Chondrocyte (in vitro differentiated cells): Measurements from ENCODE around the gene TNIP1. TPM values are rescaled to one million over a fixed set of nuclear protein-coding genes. Genes with fewer than 3 reads are reported as not detected.

Source experiments
- DNase-seq: peaks from one replicate; pipeline ENCODE4 v3.0.0; 2021; ENCODE audit warnings: mixed read lengths, low spot score
- H3K27ac Mint-ChIP-seq: one replicate; pipeline ENCODE4 v1.8.0; 2021; ENCODE audit warnings: mild to moderate bottlenecking, moderate library complexity, mixed read lengths; ENCODE audit not compliant: unreplicated experiment
- H3K27me3 Mint-ChIP-seq: 2 replicates; pipeline ENCODE4 v1.8.0; 2021; ENCODE audit warnings: low read depth, mixed read lengths
- H3K36me3 Mint-ChIP-seq: 2 replicates; pipeline ENCODE4 v1.8.0; 2021; ENCODE audit warnings: low read depth, mixed read lengths
- H3K4me1 Mint-ChIP-seq: 2 replicates; pipeline ENCODE4 v1.8.0; 2021; ENCODE audit warnings: low read depth, mild to moderate bottlenecking, mixed read lengths
- H3K4me3 Mint-ChIP-seq: one replicate; pipeline ENCODE4 v1.8.0; 2021; ENCODE audit warnings: mild to moderate bottlenecking, moderate library complexity, mixed read lengths; ENCODE audit not compliant: unreplicated experiment
- H3K9me3 Mint-ChIP-seq: 2 replicates; pipeline ENCODE4 v1.8.0; 2021; ENCODE audit warnings: low read depth, mixed read lengths
- total RNA-seq: library from RNA; stranded (reverse); gene quantifications from 3 replicates; pipeline ENCODE4 v1.2.1, GENCODE V29; 2021
- TF ChIP-seq, protein P1 (sequence below): fragments of 200-600 bp; sonication (generic); IDR thresholded peaks from 2 replicates; pipeline ENCODE4 v1.5.0; 2021; ENCODE audit warnings: antibody characterized with exemption, mild to moderate bottlenecking, moderate library complexity

TNIP1 gene
- total RNA-seq, 1 donor from 2014 or later, result 75.6 TPM

DNA sequence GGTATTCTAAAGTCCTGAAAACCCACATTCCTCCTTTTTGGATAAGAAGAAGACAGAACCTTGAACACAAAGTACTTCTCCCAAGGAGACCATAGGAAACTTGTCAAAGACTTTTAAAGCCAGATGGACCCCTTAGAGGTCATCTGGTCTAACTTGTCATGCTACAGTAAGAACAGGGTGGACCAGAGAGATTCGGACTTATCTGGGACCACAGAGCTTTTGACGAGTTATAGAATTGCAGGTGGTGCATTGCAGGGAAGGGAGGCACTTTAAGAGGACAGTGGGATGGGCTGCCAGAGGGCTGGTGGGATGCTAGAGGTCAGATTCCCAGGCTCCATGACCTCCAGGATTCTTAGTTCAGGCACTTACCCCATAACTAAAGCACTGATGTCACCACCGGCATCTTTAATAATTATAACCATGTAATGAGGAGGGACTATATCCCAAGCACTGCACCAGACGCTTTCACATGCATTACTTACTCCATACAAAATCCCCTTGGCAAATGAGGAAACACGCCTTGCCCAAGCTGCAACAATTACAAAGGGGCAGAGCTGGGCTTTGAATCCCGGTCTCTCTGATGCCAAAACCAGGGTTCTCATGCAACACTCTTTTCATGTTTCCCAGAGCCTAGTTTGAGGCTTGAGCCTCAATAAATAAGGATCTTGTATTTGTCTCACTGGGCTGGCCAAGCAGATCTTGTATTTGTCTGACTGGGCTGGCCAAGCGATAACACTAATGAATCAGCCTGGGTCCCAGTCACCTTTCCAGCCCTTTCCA is 73.2 kb downstream of the TNIP1 start:
- TF ChIP-seq, protein P1, sequence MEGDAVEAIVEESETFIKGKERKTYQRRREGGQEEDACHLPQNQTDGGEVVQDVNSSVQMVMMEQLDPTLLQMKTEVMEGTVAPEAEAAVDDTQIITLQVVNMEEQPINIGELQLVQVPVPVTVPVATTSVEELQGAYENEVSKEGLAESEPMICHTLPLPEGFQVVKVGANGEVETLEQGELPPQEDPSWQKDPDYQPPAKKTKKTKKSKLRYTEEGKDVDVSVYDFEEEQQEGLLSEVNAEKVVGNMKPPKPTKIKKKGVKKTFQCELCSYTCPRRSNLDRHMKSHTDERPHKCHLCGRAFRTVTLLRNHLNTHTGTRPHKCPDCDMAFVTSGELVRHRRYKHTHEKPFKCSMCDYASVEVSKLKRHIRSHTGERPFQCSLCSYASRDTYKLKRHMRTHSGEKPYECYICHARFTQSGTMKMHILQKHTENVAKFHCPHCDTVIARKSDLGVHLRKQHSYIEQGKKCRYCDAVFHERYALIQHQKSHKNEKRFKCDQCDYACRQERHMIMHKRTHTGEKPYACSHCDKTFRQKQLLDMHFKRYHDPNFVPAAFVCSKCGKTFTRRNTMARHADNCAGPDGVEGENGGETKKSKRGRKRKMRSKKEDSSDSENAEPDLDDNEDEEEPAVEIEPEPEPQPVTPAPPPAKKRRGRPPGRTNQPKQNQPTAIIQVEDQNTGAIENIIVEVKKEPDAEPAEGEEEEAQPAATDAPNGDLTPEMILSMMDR, result no peak
- H3K27ac Mint-ChIP-seq, result no peak overlapping the region

DNA sequence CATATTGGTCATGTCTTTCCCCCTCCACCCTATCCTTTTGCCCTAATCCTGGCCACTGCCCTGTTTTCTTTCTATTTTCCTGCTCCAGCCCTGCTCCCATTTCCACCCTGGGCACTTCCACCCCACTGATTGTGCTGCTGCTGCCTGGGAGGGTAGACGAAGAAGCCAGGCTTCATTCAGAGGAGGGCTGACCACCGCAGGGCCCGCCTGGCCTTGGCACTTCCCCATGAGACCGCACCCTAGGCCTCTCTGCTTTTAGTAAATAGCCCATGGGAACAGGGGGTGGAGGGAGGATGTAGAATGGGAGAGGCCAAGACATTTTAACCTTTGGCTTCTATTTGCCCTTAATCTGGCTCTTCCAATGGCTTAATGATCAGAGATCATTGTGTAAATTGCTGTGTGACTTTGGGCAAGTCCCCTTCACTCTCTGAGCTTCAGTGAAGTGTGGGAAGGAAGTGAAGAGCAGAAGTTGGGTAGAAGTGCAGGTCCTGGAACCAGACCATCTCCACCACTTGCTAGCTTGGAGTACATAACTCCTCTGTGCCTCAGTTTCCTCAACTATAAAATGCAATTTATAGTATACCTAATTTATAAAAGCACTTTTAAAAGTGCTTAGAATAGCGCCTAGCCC is 74.0 kb downstream of the TNIP1 start:
- no peak overlapping the region for H3K27ac Mint-ChIP-seq
- DNase-seq, result no peak
- TF ChIP-seq, protein P1, result no peak
- no peak overlapping the region for H3K4me3 Mint-ChIP-seq
- H3K36me3 Mint-ChIP-seq, result no peaks in the 10 kb centered on the region
- H3K4me1 Mint-ChIP-seq, result peaks cover 3% of the 10 kb centered on the region
- H3K27me3 Mint-ChIP-seq, result peaks cover 8% of the 10 kb centered on the region
- H3K9me3 Mint-ChIP-seq, result no peaks in the 10 kb centered on the region

More for the DNA sequence above, 73.2 kb downstream of the TNIP1 start:
- H3K4me1 Mint-ChIP-seq, result peaks cover 3% of the 10 kb centered on the region
- no peak for DNase-seq
- no peaks in the 10 kb centered on the region for H3K36me3 Mint-ChIP-seq
- H3K9me3 Mint-ChIP-seq, result no peaks in the 10 kb centered on the region
- no peak overlapping the region for H3K4me3 Mint-ChIP-seq
- H3K27me3 Mint-ChIP-seq, result peaks cover 8% of the 10 kb centered on the region

DNA sequence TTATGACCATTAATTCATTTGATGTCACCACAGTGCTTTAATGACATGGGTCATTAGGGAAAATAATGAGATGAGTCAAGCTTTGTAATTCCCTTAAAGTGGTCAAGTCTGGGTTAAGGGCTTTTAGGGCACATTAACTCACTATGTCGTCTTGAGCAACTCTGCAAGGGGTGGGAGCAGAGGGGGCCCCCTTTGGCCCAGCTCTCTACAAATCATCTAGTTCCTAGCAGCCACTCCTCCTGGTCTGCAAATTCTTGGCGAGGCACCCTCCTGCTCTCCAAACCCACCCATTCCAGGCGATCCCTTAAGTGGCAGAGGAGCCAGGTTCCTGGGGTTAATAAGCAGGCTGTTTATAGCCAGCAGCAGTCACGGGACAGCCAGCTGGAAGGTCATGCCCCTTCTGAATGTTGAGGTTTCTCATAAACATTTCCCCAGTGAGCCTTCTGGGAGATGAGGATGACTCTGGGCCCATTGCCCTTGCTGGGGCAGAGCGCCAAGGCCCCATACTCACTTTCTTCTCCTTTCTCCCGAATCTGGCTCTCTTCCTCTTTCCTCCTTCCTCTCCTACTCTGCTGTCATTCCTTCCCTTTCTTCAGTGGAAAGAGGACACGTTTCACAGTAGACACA is 74.8 kb downstream of the TNIP1 start:
- no peak overlapping the region for H3K27ac Mint-ChIP-seq
- H3K4me3 Mint-ChIP-seq, result no peak overlapping the region
- H3K36me3 Mint-ChIP-seq, result no peaks in the 10 kb centered on the region
- no peaks in the 10 kb centered on the region for H3K9me3 Mint-ChIP-seq
- TF ChIP-seq, protein P1, result no peak
- H3K27me3 Mint-ChIP-seq, result peaks cover 3% of the 10 kb centered on the region
- H3K4me1 Mint-ChIP-seq, result peaks cover 3% of the 10 kb centered on the region
- DNase-seq, result no peak

DNA sequence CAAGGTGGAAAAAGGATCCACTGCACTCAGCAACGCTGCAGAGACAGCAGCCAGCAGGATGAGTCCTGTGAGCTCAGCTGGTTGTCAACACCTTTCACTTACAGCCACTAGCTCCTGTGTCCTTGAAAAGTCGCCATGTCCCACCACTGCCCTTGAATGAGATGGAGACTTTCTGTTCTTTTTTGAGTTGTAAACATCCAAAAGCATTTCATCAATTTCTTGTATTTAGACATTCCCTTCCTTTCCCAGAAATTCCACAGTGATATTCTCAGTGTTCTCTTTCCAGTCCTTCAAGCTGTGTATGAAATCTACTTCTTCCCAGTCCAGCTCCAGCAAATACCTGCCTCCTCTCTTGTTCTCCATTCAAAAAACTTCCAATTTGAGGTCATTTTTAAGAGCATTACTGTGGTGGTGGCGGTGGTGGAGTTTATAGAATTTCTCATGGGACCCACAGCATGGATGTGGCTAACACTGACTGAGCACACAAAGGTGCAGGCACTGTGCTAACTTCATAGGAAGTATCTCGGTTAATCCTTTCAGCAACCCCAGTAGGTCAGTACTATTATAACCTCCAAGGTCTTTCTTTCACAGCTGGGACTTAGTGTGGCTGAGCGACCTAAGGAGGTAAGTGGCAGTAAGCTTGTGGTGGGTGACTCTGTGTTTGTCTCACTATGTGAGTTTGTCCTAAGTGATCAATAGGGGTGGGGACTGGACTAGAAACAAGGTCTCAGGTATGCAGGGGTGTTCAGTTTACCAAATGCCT is 75.5 kb downstream of the TNIP1 start:
- Mint-ChIP-seq H3K4me3 (no peak overlapping the region), H3K36me3 (no peaks in the 10 kb centered on the region), H3K4me1 (peaks cover 5% of the 10 kb centered on the region), H3K9me3 (no peaks in the 10 kb centered on the region), H3K27me3 (peaks cover 3% of the 10 kb centered on the region), H3K27ac (no peak overlapping the region)
- TF ChIP-seq, protein P1, result no peak
- DNase-seq, result no peak

DNA sequence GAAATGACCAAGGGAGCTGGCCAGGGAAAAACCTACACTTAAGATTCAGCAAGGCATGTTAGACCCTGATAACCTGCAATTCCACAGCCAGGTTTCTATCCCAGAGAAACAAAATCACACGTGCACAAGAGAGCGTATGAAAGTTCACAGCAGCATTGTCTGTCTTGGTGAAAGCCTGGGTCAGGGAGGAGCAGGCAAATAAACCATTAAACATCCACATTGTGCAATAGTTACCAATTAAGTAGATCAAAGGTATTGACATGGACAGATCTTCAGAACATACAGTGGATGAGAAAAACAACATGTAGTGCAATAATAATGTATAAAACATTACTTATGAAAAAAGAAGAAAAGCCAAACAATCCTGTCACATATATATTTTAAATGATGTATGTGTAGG is 76.3 kb downstream of the TNIP1 start:
- Mint-ChIP-seq H3K4me3 (no peak overlapping the region), H3K27me3 (peaks cover 5% of the 10 kb centered on the region), H3K27ac (no peak overlapping the region), H3K36me3 (no peaks in the 10 kb centered on the region), H3K9me3 (no peaks in the 10 kb centered on the region), H3K4me1 (peaks cover 11% of the 10 kb centered on the region)
- DNase-seq, result no peak
- TF ChIP-seq, protein P1, result no peak
